H1 (cell line): ENCODE results near the gene MTMR10. TPM values are rescaled to one million over a fixed set of nuclear protein-coding genes. Genes with fewer than 3 reads are reported as not detected.

Experiments
- CTCF ChIA-PET: fragments of 300-600 bp; sonication (Branson Sonifier 250); formaldehyde crosslinking; loops from one replicate; lab custom pipeline; 2021; ENCODE audit not compliant: partially characterized antibody; lab: Charles Lee
- POLR2A ChIA-PET: fragments of 300-600 bp; sonication (Branson Sonifier 250); formaldehyde crosslinking; loops from one replicate; lab custom pipeline; 2021; ENCODE audit warnings: inconsistent platforms; ENCODE audit not compliant: partially characterized antibody; lab: Charles Lee
- DNase-seq, 2 experiments: peaks; one replicate each; pipeline versions ENCODE4 v3.0.0 to v3.0.0-alpha.2; 2010 to 2022; ENCODE audit warnings: low spot score in 2 of 2, low read depth in 1 of 2, mixed read lengths in 1 of 2
- FAIRE-seq: peaks from 2 replicates; lab custom pipeline; 2011; peaks lifted over from hg19 to GRCh38; lab: Jason Lieb, UNC
- H2AFZ ChIP-seq: 2 replicates; pipeline ENCODE4 v1.8.1; 2012; ENCODE audit warnings: low read length, inconsistent platforms
- H2AK5ac ChIP-seq: 2 replicates; pipeline ENCODE4 v1.6.1; 2013; ENCODE audit warnings: low read depth, low read length
- H2BK120ac ChIP-seq: replicated peaks from 2 replicates; pipeline ENCODE3; 2013; ENCODE audit warnings: low read depth, low read length, inconsistent platforms
- H2BK12ac ChIP-seq: 2 replicates; pipeline ENCODE4 v1.6.1; 2013; ENCODE audit warnings: low read depth, low read length
- H2BK15ac ChIP-seq: 2 replicates; pipeline ENCODE4 v1.6.1; 2013; ENCODE audit warnings: low read length
- H2BK20ac ChIP-seq: 2 replicates; pipeline ENCODE4 v1.6.1; 2013; ENCODE audit warnings: low read length
- H2BK5ac ChIP-seq: 2 replicates; pipeline ENCODE4 v1.6.1; 2013; ENCODE audit warnings: low read depth, low read length
- H3K14ac ChIP-seq: 2 replicates; pipeline ENCODE4 v1.6.1; 2013; ENCODE audit warnings: inconsistent platforms; ENCODE audit not compliant: insufficient read length
- H3K18ac ChIP-seq: 2 replicates; pipeline ENCODE4 v1.6.1; 2013; ENCODE audit warnings: low read length; ENCODE audit errors: extremely low read depth
- H3K23ac ChIP-seq: 2 replicates; pipeline ENCODE4 v1.6.1; 2013; ENCODE audit warnings: inconsistent platforms; ENCODE audit not compliant: insufficient read length
- H3K23me2 ChIP-seq: 2 replicates; pipeline ENCODE4 v1.6.1; 2013; ENCODE audit warnings: low read depth, low read length
- H3K27ac ChIP-seq: 2 replicates; pipeline ENCODE4 v1.6.1; 2011; ENCODE audit warnings: low read depth, low read length, inconsistent platforms
- H3K27me3 ChIP-seq, 4 experiments: replicated peaks in 1 of 4; 1 replicate in 1 of 4; 2 replicates in 3 of 4; pipeline versions ENCODE4 v1.6.1 to v1.8.1; 2011 to 2013; ENCODE audit warnings: low read length in 3 of 4, mild to moderate bottlenecking in 3 of 4, inconsistent platforms in 2 of 4, mixed read lengths in 2 of 4, moderate library complexity in 1 of 4; ENCODE audit not compliant: control insufficient read depth in 3 of 4, insufficient read depth in 3 of 4; ENCODE audit errors: extremely low read depth in 1 of 4
- H3K36me3 ChIP-seq, 4 experiments: 2 replicates each; pipeline versions ENCODE4 v1.6.1 to v1.8.1; 2011 to 2013; ENCODE audit warnings: mild to moderate bottlenecking in 4 of 4, low read length in 3 of 4, moderate library complexity in 2 of 4, control low read depth in 1 of 4, inconsistent platforms in 1 of 4; ENCODE audit not compliant: insufficient read depth in 4 of 4, control insufficient read depth in 2 of 4
- H3K4ac ChIP-seq: replicated peaks from 2 replicates; pipeline ENCODE3; 2013; ENCODE audit warnings: low read length, low read depth, mixed read lengths, inconsistent platforms; ENCODE audit not compliant: insufficient read length
- H3K4me1 ChIP-seq, 4 experiments: replicated peaks in 1 of 4; 1 replicate in 1 of 4; 2 replicates in 3 of 4; pipeline versions ENCODE4 v1.6.1 to v1.8.1; 2011 to 2013; ENCODE audit warnings: low read length in 3 of 4, inconsistent platforms in 2 of 4, mixed read lengths in 1 of 4; ENCODE audit not compliant: insufficient read depth in 4 of 4, control insufficient read depth in 3 of 4
- H3K4me2 ChIP-seq, 2 experiments: 2 replicates each; pipeline versions ENCODE4 v1.6.1 to v1.8.1; 2011 to 2013; ENCODE audit warnings: low read depth in 2 of 2, low read length in 2 of 2, control low read depth in 1 of 2, inconsistent platforms in 1 of 2, mild to moderate bottlenecking in 1 of 2; ENCODE audit not compliant: insufficient read depth in 1 of 2
- H3K4me3 ChIP-seq, 4 experiments: fragments of 200-600, 300-600 bp in 1 of 4; sonication (generic), shearing (Covaris generic), sonication (Bioruptor Twin) in 1 of 4; 2 replicates each; pipeline versions ENCODE4 v1.5.1 to v1.8.1; 2011 to 2016; ENCODE audit warnings: low read length in 4 of 4, low read depth in 3 of 4, control low read depth in 2 of 4, inconsistent platforms in 2 of 4, mild to moderate bottlenecking in 2 of 4, mixed read lengths in 1 of 4, moderate library complexity in 1 of 4; ENCODE audit not compliant: insufficient read depth in 2 of 4; ENCODE audit errors: extremely low read depth in 1 of 4
- H3K56ac ChIP-seq: replicated peaks from 2 replicates; pipeline ENCODE3; 2013; ENCODE audit warnings: low read depth, mild to moderate bottlenecking, mixed read lengths, low read length, inconsistent platforms; ENCODE audit not compliant: insufficient read length
- H3K79me1 ChIP-seq: 2 replicates; pipeline ENCODE4 v1.6.1; 2013; ENCODE audit warnings: low read depth, low read length, control low read depth
- H3K79me2 ChIP-seq, 2 experiments: 2 replicates each; pipeline versions ENCODE4 v1.6.1 to v1.8.1; 2012 to 2013; ENCODE audit warnings: low read length in 2 of 2, mild to moderate bottlenecking in 2 of 2, inconsistent platforms in 1 of 2; ENCODE audit not compliant: insufficient read depth in 2 of 2, control insufficient read depth in 1 of 2
- H3K9ac ChIP-seq, 4 experiments: replicated peaks in 1 of 4; 1 replicate in 1 of 4; 2 replicates in 3 of 4; pipeline versions ENCODE4 v1.6.1 to v1.8.1; 2011 to 2013; ENCODE audit warnings: low read depth in 3 of 4, low read length in 3 of 4, control low read depth in 2 of 4, mild to moderate bottlenecking in 2 of 4, moderate library complexity in 2 of 4, inconsistent platforms in 1 of 4; ENCODE audit errors: extremely low read depth in 1 of 4
- H3K9me3 ChIP-seq, 2 experiments: 2 replicates each; pipeline versions ENCODE4 v1.6.1 to v1.8.1; 2012 to 2013; ENCODE audit warnings: mild to moderate bottlenecking in 2 of 2, moderate library complexity in 2 of 2, control low read depth in 1 of 2, inconsistent platforms in 1 of 2, low read depth in 1 of 2, low read length in 1 of 2, mixed read lengths in 1 of 2; ENCODE audit not compliant: insufficient read depth in 2 of 2
- H4K20me1 ChIP-seq, 2 experiments: replicated peaks in 1 of 2; 2 replicates each; pipeline versions ENCODE3 to v1.8.1; 2011 to 2013; ENCODE audit warnings: inconsistent platforms in 2 of 2, low read length in 2 of 2, mild to moderate bottlenecking in 1 of 2; ENCODE audit not compliant: insufficient read depth in 2 of 2, control insufficient read depth in 1 of 2
- H4K5ac ChIP-seq: 2 replicates; pipeline ENCODE4 v1.6.1; 2013; ENCODE audit warnings: low read length, low read depth, mixed read lengths, inconsistent platforms; ENCODE audit not compliant: insufficient read length
- H4K8ac ChIP-seq: 2 replicates; pipeline ENCODE4 v1.8.0; 2013; ENCODE audit warnings: mild to moderate bottlenecking, moderate library complexity, low read length, inconsistent platforms; ENCODE audit not compliant: insufficient read depth; ENCODE audit errors: extremely low read depth
- H4K91ac ChIP-seq: replicated peaks from 2 replicates; pipeline ENCODE3; 2013; ENCODE audit warnings: low read length, mixed read lengths, inconsistent platforms; ENCODE audit not compliant: insufficient read length
- ASH2L ChIP-seq: fragments of 200-600, 300-600 bp; sonication (generic); IDR thresholded peaks from one replicate; pipeline ENCODE4 v1.7.1; 2017; ENCODE audit warnings: low read length
- GTF2F1 ChIP-seq: IDR thresholded peaks from 2 replicates; pipeline ENCODE4 v1.6.1; 2012; ENCODE audit warnings: low read depth, low read length, improper control_type of control experiment, borderline replicate concordance
- POLR2AphosphoS5 ChIP-seq: IDR thresholded peaks from 2 replicates; pipeline ENCODE4 v1.6.1; 2011; ENCODE audit warnings: low read depth, low read length
- SP1 ChIP-seq: IDR thresholded peaks from 2 replicates; pipeline ENCODE4 v1.6.1; 2011; ENCODE audit warnings: low read depth, low read length
- whole genome bisulfite sequencing, 2 experiments: shearing (Covaris generic) in 1 of 2; methylation state at CpG; one replicate each; pipeline versions ENCODE4 v1.1.6 to v1.1.7; 2013 to 2015; ENCODE audit warnings: low lambda C conversion rate in 2 of 2, mixed read lengths in 2 of 2, inconsistent platforms in 1 of 2, low coverage in 1 of 2, missing lambda C conversion rate in 1 of 2; ENCODE audit not compliant: insufficient replicate concordance in 2 of 2, insufficient coverage in 1 of 2, insufficient read length in 1 of 2; ENCODE audit errors: extremely low coverage in 1 of 2, missing lambda C conversion rate in 1 of 2; 5-methylcytosine and 5-hydroxymethylcytosine counted together
- polyA plus RNA-seq, 7 experiments: library from polyadenylated mRNA; depleted of rRNA in 3 of 7; stranded (reverse) in 5 of 7; unstranded in 2 of 7; fragments of >200 nt in 5 of 7; fragments of 200-250 nt in 2 of 7; gene quantifications; 1 replicate in 5 of 7; 2 replicates in 1 of 7; 4 replicates in 1 of 7; pipeline versions ENCODE4 v1.2.1 to v1.2.3, GENCODE V29; 2011 to 2013; ENCODE audit warnings: missing spikeins in 2 of 7, mixed read lengths in 2 of 7
- total RNA-seq: library from RNA; stranded (reverse); fragmentation: NEBNext Ultra II Directional; extraction: Animal tissue kit (Norgen Biotek cat#: 25700); gene quantifications from 2 replicates; pipeline ENCODE4 v1.2.1, GENCODE V29; 2021

Gene MTMR10
- total and polyA plus RNA-seq, 2 of the 8 experiments (the other 6 are each of a cell fraction or from before 2014, with no cell fraction given): 3.8 to 13.1 TPM

GRCh38 chr15:31027910-31028578 is 36.6 kb upstream of the MTMR10 start:
- DNase-seq (no peak), FAIRE-seq (no peak)
- ChIA-PET CTCF (interaction anchor here (1.0 kb wide), 1 partner anchor 13 kb away, joined by 4 read pairs; no protein-coding TSS in a partner anchor), POLR2A (no interaction called here)
- Histone ChIP-seq H3K79me1 (no peaks in the 10 kb centered on the region), H2BK15ac (no peak overlapping the region), H3K4ac (no peak overlapping the region), H4K91ac (no peak overlapping the region), H3K18ac (no peak overlapping the region), H3K56ac (no peak overlapping the region), H4K20me1 (no peaks in the 10 kb centered on the region), H3K4me1 (peaks cover 0 to 12% (median 7%) of the 10 kb centered on the region in 4 experiments; a peak in 6 of 7 replicates), H4K8ac (no peak overlapping the region), H3K23me2 (no peaks in the 10 kb centered on the region), H2AK5ac (no peak overlapping the region), H3K79me2 (no peaks in the 10 kb centered on the region), H3K9me3 (no peaks in the 10 kb centered on the region), H2BK12ac (no peak overlapping the region), H3K4me2 (no peak overlapping the region), H2BK20ac (no peak overlapping the region), H2AFZ (no peak overlapping the region), H3K4me3 (no peak overlapping the region), H3K9ac (no peak overlapping the region), H3K23ac (no peak overlapping the region), H2BK120ac (no peak overlapping the region), H2BK5ac (no peak overlapping the region), H4K5ac (no peak overlapping the region), H3K36me3 (no peaks in the 10 kb centered on the region), H3K14ac (no peak overlapping the region), H3K27me3 (no peaks in the 10 kb centered on the region), H3K27ac (no peak overlapping the region)
- TF ChIP-seq ASH2L: no peak
- TF ChIP-seq POLR2AphosphoS5: no peak
- no peak for TF ChIP-seq SP1
- TF ChIP-seq GTF2F1: no peak
- 92% methylated on average over 8 of the region's 8 CpGs; no CpG with 5 or more reads in 1 of the 2 experiments for WGBS, 2 experiments
